Measurements from ENCODE around the gene RBM26.

DNA sequence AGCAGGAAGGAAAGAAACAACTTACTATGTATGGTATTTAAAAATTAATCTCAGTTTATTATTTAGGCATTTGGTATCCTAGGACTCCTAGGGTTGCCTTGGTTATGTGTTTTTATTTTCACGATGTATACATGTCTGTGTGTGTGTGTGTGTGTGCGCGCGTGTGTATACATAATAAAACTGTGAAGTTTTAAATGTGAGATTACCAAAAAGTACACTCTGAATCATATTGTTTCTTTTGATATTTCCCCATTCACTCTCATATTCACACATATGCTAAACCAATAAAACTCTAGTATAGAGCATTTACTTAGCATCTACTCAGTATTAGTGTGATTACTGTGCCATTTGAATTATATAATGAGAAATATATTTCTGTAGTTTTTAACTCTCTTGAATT lies 44.1 kb upstream of the RBM26 start:
- TF ChIP-seq, protein P1, sequence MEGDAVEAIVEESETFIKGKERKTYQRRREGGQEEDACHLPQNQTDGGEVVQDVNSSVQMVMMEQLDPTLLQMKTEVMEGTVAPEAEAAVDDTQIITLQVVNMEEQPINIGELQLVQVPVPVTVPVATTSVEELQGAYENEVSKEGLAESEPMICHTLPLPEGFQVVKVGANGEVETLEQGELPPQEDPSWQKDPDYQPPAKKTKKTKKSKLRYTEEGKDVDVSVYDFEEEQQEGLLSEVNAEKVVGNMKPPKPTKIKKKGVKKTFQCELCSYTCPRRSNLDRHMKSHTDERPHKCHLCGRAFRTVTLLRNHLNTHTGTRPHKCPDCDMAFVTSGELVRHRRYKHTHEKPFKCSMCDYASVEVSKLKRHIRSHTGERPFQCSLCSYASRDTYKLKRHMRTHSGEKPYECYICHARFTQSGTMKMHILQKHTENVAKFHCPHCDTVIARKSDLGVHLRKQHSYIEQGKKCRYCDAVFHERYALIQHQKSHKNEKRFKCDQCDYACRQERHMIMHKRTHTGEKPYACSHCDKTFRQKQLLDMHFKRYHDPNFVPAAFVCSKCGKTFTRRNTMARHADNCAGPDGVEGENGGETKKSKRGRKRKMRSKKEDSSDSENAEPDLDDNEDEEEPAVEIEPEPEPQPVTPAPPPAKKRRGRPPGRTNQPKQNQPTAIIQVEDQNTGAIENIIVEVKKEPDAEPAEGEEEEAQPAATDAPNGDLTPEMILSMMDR (conservative IDR thresholded peaks at IDR 0.05 in 1 of 2, IDR thresholded peaks at IDR 0.05 in 1 of 2; ENCODE audit: extremely low read depth in 1 of 2, insufficient read depth in 1 of 2, low read depth in 1 of 2, low read length in 2 of 2): no peak
- TF ChIP-seq EZH2 (IDR thresholded peaks at IDR 0.05; ENCODE audit: borderline replicate concordance, low read length): no peak

Measured in mammary epithelial cell (primary cell).